Measurements from ENCODE around the gene MMP12. TPM values are rescaled to one million over a fixed set of nuclear protein-coding genes. Genes with fewer than 3 reads are reported as not detected.

MMP12 gene
- total RNA-seq, 1 experiment from 2014 or later: not detected

GRCh38 chr11:102891736-102892135, 17.0 kb upstream of the MMP12 start:
- Histone ChIP-seq H4K5ac (ENCODE audit: insufficient read length, low read depth, low read length) (no peak overlapping the region), H4K20me1 (ENCODE audit: control insufficient read depth, insufficient read depth, insufficient read length) (no peaks in the 10 kb centered on the region), H2AK5ac (ENCODE audit: insufficient read length, low read length) (no peak overlapping the region), H4K91ac (ENCODE audit: insufficient read length, low read depth, low read length) (no peak overlapping the region), H2BK15ac (ENCODE audit: low read depth, low read length) (no peak overlapping the region), H3K14ac (ENCODE audit: insufficient read depth, low read length) (no peak overlapping the region), H2AFZ (ENCODE audit: low read length) (no peak overlapping the region), H3K27ac (ENCODE audit: insufficient read length, low read depth, low read length) (no peak overlapping the region), H3T11ph (ENCODE audit: low read length) (no peak overlapping the region), H3K79me1 (ENCODE audit: insufficient read depth, low read depth, low read length, poor library complexity, severe bottlenecking) (no peaks in the 10 kb centered on the region), H3K9ac (ENCODE audit: extremely low read depth, insufficient read length, low read length) (no peak overlapping the region), H3K18ac (ENCODE audit: insufficient read length, low read depth, low read length) (no peak overlapping the region), H3K4me2 (ENCODE audit: insufficient read depth, insufficient read length, low read length) (no peak overlapping the region), H2BK12ac (ENCODE audit: insufficient read length, low read depth, low read length) (no peak overlapping the region), H2BK20ac (ENCODE audit: low read depth, low read length, poor library complexity, severe bottlenecking) (no peak overlapping the region), H3K23ac (ENCODE audit: insufficient read length, low read depth, low read length) (no peak overlapping the region), H2BK120ac (ENCODE audit: low read depth, low read length, poor library complexity, severe bottlenecking) (no peak overlapping the region), H3K27me3 (ENCODE audit: insufficient read depth, low read length) (no peaks in the 10 kb centered on the region), H3K9me3 (ENCODE audit: control insufficient read depth, low read depth, low read length) (no peaks in the 10 kb centered on the region), H2BK5ac (ENCODE audit: insufficient read length, low read length) (no peak overlapping the region), H3K56ac (ENCODE audit: insufficient read length, low read depth, low read length) (no peak overlapping the region), H3K79me2 (ENCODE audit: insufficient read depth, low read length) (no peaks in the 10 kb centered on the region), H3K23me2 (ENCODE audit: insufficient read length, low read depth, low read length, poor library complexity, severe bottlenecking) (no peaks in the 10 kb centered on the region), H3K4ac (ENCODE audit: low read depth, low read length) (no peak overlapping the region), H3K4me1 (ENCODE audit: insufficient read depth, low read length) (no peaks in the 10 kb centered on the region), H4K8ac (replicated peaks; ENCODE audit: insufficient read length, low read depth, low read length) (no peak overlapping the region)
- no peak for DNase-seq
- Mint-ChIP-seq H3K4me1 (peaks cover 0 to 4% of the 10 kb centered on the region in 2 experiments; a peak in 1 of 4 replicates), H3K4me3 (no peak overlapping the region), H3K9me3 (peaks cover 7 to 26% of the 10 kb centered on the region in 2 experiments), H3K36me3 (ENCODE audit: insufficient read depth in 1 of 3, low read depth in 3 of 3) (peaks cover 9 to 16% (median 9%) of the 10 kb centered on the region in 3 experiments; a peak in 6 of 7 replicates), H3K27ac (no peak overlapping the region), H3K27me3 (ENCODE audit: low read depth) (no peaks in the 10 kb centered on the region)
- no peak for TF ChIP-seq CTCF (conservative IDR thresholded peaks at IDR 0.05)
- WGBS (ENCODE audit: extremely low coverage, insufficient read length, low lambda C conversion rate): no CpG with 5 or more reads among the region's 1 CpG
